ENCODE results near the gene PHLDB3. TPM values are rescaled to one million over a fixed set of nuclear protein-coding genes. Genes with fewer than 3 reads are reported as not detected.

Gene PHLDB3
- total RNA-seq, 1 experiment from 2014 or later, result 8.5 TPM

DNA sequence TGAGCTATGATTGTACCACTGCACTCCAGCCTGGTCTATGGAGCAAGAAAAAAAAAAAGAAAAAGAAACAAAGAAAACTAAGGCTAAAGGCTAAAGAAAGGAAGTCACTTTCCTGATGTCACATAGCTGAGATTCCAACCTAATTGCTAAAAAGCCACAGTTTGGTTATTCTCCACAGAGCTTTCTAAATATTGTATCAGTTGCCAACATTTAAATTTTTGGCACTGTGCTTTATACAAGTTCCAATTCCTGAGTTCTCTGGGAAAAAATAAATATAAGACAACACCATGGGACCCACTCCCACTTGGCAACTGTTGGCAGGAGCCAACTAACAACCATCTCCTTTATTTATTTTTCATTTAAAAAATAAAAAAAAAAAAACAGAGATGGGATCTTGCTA is 27.9 kb downstream of the PHLDB3 start:
- H3K4me2 ChIP-seq (ENCODE audit: insufficient read depth, insufficient read length, low read length), result no peak overlapping the region

More for the DNA sequence above, 27.9 kb downstream of the PHLDB3 start:
- Histone ChIP-seq H3K23ac (ENCODE audit: insufficient read length, low read depth, low read length) (no peak overlapping the region), H3K79me1 (ENCODE audit: insufficient read depth, low read depth, low read length, poor library complexity, severe bottlenecking) (no peaks in the 10 kb centered on the region), H2BK5ac (ENCODE audit: insufficient read length, low read length) (no peak overlapping the region), H3K4ac (ENCODE audit: low read depth, low read length) (no peak overlapping the region), H3K14ac (ENCODE audit: insufficient read depth, low read length) (no peak overlapping the region), H4K8ac (replicated peaks; ENCODE audit: insufficient read length, low read depth, low read length) (no peak overlapping the region), H4K91ac (ENCODE audit: insufficient read length, low read depth, low read length) (no peak overlapping the region), H2BK120ac (ENCODE audit: low read depth, low read length, poor library complexity, severe bottlenecking) (no peak overlapping the region), H2BK20ac (ENCODE audit: low read depth, low read length, poor library complexity, severe bottlenecking) (no peak overlapping the region), H2BK12ac (ENCODE audit: insufficient read length, low read depth, low read length) (no peak overlapping the region), H2AFZ (ENCODE audit: low read length) (no peak overlapping the region), H3K27ac (ENCODE audit: insufficient read length, low read depth, low read length) (no peak overlapping the region), H2AK5ac (ENCODE audit: insufficient read length, low read length) (no peak overlapping the region), H4K5ac (ENCODE audit: insufficient read length, low read depth, low read length) (no peak overlapping the region), H3K18ac (ENCODE audit: insufficient read length, low read depth, low read length) (no peak overlapping the region), H3K9me3 (ENCODE audit: control insufficient read depth, low read depth, low read length) (no peaks in the 10 kb centered on the region), H3K79me2 (ENCODE audit: insufficient read depth, low read length) (no peaks in the 10 kb centered on the region), H4K20me1 (ENCODE audit: control insufficient read depth, insufficient read depth, insufficient read length) (no peaks in the 10 kb centered on the region), H3K23me2 (ENCODE audit: insufficient read length, low read depth, low read length, poor library complexity, severe bottlenecking) (no peaks in the 10 kb centered on the region), H3T11ph (ENCODE audit: low read length) (no peak overlapping the region), H3K9ac (ENCODE audit: extremely low read depth, insufficient read length, low read length) (no peak overlapping the region), H3K4me1 (ENCODE audit: insufficient read depth, low read length) (no peaks in the 10 kb centered on the region), H3K56ac (ENCODE audit: insufficient read length, low read depth, low read length) (no peak overlapping the region), H2BK15ac (ENCODE audit: low read depth, low read length) (no peak overlapping the region), H3K27me3 (ENCODE audit: insufficient read depth, low read length) (no peaks in the 10 kb centered on the region)
- Mint-ChIP-seq H3K27ac (no peak overlapping the region), H3K9me3 (no peaks in the 10 kb centered on the region; a peak in 1 of 5 replicates), H3K36me3 (ENCODE audit: insufficient read depth in 1 of 3, low read depth in 3 of 3) (peaks cover 3 to 7% (median 3%) of the 10 kb centered on the region in 3 experiments; a peak in 2 of 7 replicates), H3K4me1 (peaks cover 3 to 4% of the 10 kb centered on the region in 2 experiments; a peak in 3 of 4 replicates), H3K27me3 (ENCODE audit: low read depth) (peaks cover 28% of the 10 kb centered on the region), H3K4me3 (no peak overlapping the region)
- TF ChIP-seq, protein P1, sequence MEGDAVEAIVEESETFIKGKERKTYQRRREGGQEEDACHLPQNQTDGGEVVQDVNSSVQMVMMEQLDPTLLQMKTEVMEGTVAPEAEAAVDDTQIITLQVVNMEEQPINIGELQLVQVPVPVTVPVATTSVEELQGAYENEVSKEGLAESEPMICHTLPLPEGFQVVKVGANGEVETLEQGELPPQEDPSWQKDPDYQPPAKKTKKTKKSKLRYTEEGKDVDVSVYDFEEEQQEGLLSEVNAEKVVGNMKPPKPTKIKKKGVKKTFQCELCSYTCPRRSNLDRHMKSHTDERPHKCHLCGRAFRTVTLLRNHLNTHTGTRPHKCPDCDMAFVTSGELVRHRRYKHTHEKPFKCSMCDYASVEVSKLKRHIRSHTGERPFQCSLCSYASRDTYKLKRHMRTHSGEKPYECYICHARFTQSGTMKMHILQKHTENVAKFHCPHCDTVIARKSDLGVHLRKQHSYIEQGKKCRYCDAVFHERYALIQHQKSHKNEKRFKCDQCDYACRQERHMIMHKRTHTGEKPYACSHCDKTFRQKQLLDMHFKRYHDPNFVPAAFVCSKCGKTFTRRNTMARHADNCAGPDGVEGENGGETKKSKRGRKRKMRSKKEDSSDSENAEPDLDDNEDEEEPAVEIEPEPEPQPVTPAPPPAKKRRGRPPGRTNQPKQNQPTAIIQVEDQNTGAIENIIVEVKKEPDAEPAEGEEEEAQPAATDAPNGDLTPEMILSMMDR (conservative IDR thresholded peaks at IDR 0.05), result no peak
- no peak for DNase-seq
